ENCODE measurements around the gene LMO4.

DNA sequence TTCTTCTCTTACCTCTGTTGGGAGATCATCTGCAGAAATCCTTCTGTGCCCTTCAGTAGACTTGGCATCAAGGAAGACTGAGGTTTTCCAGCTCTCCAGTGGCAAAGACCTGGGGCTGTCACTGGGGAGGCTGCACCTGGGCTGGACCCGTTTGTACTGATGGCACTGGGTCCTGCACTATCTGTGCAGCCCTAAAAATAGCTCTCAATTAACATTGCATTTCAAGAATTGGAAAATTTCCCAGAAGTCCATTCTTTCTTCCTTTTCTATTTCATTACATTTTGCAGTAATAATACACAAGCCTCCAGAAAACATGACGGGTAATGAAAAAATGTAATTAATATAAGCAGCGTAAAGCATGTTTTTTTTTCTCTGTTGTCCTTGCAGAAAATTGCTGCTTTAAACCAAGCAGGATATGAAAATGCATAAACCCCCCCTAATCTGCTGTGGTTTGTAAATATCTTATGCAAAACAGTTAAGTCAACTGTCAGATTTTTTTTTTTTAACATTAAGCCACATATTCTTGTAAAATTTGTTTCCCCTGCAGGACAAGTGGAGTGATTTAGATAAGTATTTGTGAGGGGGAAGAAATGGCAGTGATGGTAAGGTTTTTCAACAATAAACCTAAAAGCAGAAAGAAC is 64.9 kb downstream of the LMO4 start:
- TF ChIP-seq, protein P1, sequence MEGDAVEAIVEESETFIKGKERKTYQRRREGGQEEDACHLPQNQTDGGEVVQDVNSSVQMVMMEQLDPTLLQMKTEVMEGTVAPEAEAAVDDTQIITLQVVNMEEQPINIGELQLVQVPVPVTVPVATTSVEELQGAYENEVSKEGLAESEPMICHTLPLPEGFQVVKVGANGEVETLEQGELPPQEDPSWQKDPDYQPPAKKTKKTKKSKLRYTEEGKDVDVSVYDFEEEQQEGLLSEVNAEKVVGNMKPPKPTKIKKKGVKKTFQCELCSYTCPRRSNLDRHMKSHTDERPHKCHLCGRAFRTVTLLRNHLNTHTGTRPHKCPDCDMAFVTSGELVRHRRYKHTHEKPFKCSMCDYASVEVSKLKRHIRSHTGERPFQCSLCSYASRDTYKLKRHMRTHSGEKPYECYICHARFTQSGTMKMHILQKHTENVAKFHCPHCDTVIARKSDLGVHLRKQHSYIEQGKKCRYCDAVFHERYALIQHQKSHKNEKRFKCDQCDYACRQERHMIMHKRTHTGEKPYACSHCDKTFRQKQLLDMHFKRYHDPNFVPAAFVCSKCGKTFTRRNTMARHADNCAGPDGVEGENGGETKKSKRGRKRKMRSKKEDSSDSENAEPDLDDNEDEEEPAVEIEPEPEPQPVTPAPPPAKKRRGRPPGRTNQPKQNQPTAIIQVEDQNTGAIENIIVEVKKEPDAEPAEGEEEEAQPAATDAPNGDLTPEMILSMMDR (IDR thresholded peaks at IDR 0.05 in 4 of 5, conservative IDR thresholded peaks at IDR 0.05 in 1 of 5): no peak
- TF ChIP-seq POLR2A (IDR thresholded peaks at IDR 0.05): no peak

All from gastrocnemius medialis (tissue), 4 donors.